GM23338 (cell line): ENCODE results near the gene CACNB2. TPM values are rescaled to one million over a fixed set of nuclear protein-coding genes. Genes with fewer than 3 reads are reported as not detected.

Experiments used
- ATAC-seq: fragments of 200-7000 bp; cut with Tn5 transposase; 3 replicates; pipeline ENCODE4 v1.9.1; 2020
- DNase-seq: peaks from one replicate; pipeline ENCODE4 v3.0.0-alpha.2; 2015; ENCODE audit warnings: low spot score
- H2AFZ ChIP-seq: fragments of 200-600 bp; sonication (generic); 2 replicates; pipeline ENCODE4 v1.8.0; 2016; ENCODE audit warnings: antibody characterized with exemption, mild to moderate bottlenecking, moderate library complexity
- H3F3A ChIP-seq: fragments of 200-600 bp; sonication (generic); replicated peaks from 2 replicates; pipeline ENCODE4 v1.8.0; 2017; ENCODE audit warnings: antibody characterized with exemption, mixed run types, low read depth
- H3K27ac ChIP-seq: fragments of 200-600 bp; sonication (generic); 2 replicates; pipeline ENCODE4 v1.6.1; 2016; ENCODE audit warnings: low read depth
- H3K27me3 ChIP-seq: fragments of 200-600 bp; sonication (generic); 2 replicates; pipeline ENCODE4 v1.8.0; 2016; ENCODE audit warnings: mild to moderate bottlenecking, mixed run types, moderate library complexity; ENCODE audit not compliant: insufficient read depth
- H3K36me3 ChIP-seq: fragments of 200-600 bp; sonication (generic); 2 replicates; pipeline ENCODE4 v1.8.0; 2016; ENCODE audit warnings: mild to moderate bottlenecking; ENCODE audit not compliant: insufficient read depth
- H3K4me1 ChIP-seq: fragments of 200-600 bp; sonication (generic); 2 replicates; pipeline ENCODE4 v1.8.0; 2016; ENCODE audit warnings: mild to moderate bottlenecking, moderate library complexity; ENCODE audit not compliant: insufficient read depth
- H3K4me2 ChIP-seq: fragments of 200-600 bp; sonication (generic); 2 replicates; pipeline ENCODE4 v1.7.1; 2017; ENCODE audit warnings: mixed run types
- H3K4me3 ChIP-seq: fragments of 200-600 bp; sonication (generic); 2 replicates; pipeline ENCODE4 v1.6.1; 2016; ENCODE audit warnings: mixed run types
- H3K79me2 ChIP-seq: fragments of 200-600 bp; sonication (generic); replicated peaks from 2 replicates; pipeline ENCODE4 v1.8.0; 2017; ENCODE audit warnings: mild to moderate bottlenecking; ENCODE audit not compliant: insufficient read depth
- H3K9me2 ChIP-seq: fragments of 200-600 bp; sonication (generic); 2 replicates; pipeline ENCODE4 v1.8.0; 2017; ENCODE audit not compliant: insufficient read depth
- H4K20me1 ChIP-seq: fragments of 200-600 bp; sonication (generic); replicated peaks from 2 replicates; pipeline ENCODE4 v1.8.0; 2017; ENCODE audit warnings: mild to moderate bottlenecking; ENCODE audit not compliant: insufficient read depth
- H3K27ac Mint-ChIP-seq: 2 replicates; pipeline ENCODE4 v1.8.0; 2020; ENCODE audit warnings: inconsistent platforms, mild to moderate bottlenecking, moderate library complexity, mixed read lengths
- H3K27me3 Mint-ChIP-seq: 3 replicates; pipeline ENCODE4 v1.8.0; 2022; ENCODE audit warnings: low read depth, mild to moderate bottlenecking, moderate library complexity, mixed read lengths, inconsistent platforms; ENCODE audit not compliant: insufficient read depth, poor library complexity
- H3K36me3 Mint-ChIP-seq: 3 replicates; pipeline ENCODE4 v1.8.0; 2021; ENCODE audit warnings: low read depth, mild to moderate bottlenecking, inconsistent platforms, moderate library complexity, mixed read lengths
- H3K4me1 Mint-ChIP-seq: 3 replicates; pipeline ENCODE4 v1.8.0; 2020; ENCODE audit warnings: mild to moderate bottlenecking, inconsistent platforms, mixed read lengths
- H3K4me3 Mint-ChIP-seq: 3 replicates; pipeline ENCODE4 v1.8.0; 2021; ENCODE audit warnings: moderate library complexity, mild to moderate bottlenecking, inconsistent platforms, mixed read lengths
- H3K9me3 Mint-ChIP-seq: 3 replicates; pipeline ENCODE4 v1.8.0; 2020; ENCODE audit warnings: moderate library complexity, mild to moderate bottlenecking, inconsistent platforms, mixed read lengths
- CREB1 ChIP-seq: fragments of 250-450 bp; sonication (Bioruptor Pico); IDR thresholded peaks from 2 replicates; pipeline ENCODE4 v1.5.0; 2020; ENCODE audit warnings: low read depth, mild to moderate bottlenecking, moderate library complexity
- CTCF ChIP-seq, 2 experiments: fragments of 200-600 bp in 1 of 2; sonication (generic) in 1 of 2; conservative IDR thresholded peaks; 2 replicates each; pipeline versions ENCODE4 v1.5.1 to v1.6.1; 2016 to 2017; ENCODE audit warnings: antibody characterized with exemption in 2 of 2, low read depth in 2 of 2, mild to moderate bottlenecking in 2 of 2, moderate library complexity in 1 of 2
- EZH2 ChIP-seq: fragments of 200-600 bp; sonication (generic); IDR thresholded peaks from one replicate; pipeline ENCODE4 v1.8.0; 2017; ENCODE audit warnings: antibody characterized with exemption, mild to moderate bottlenecking, low read depth; ENCODE audit not compliant: unreplicated experiment
- EZH2phosphoT487 ChIP-seq: fragments of 200-600 bp; sonication (generic); IDR thresholded peaks from one replicate; pipeline ENCODE4 v1.8.1; 2018; ENCODE audit warnings: antibody characterized with exemption; ENCODE audit not compliant: unreplicated experiment
- JUNB ChIP-seq: IDR thresholded peaks from one replicate; pipeline ENCODE4 v1.6.1; 2016; ENCODE audit warnings: antibody characterized with exemption; ENCODE audit not compliant: unreplicated experiment
- NANOG ChIP-seq: IDR thresholded peaks from 2 replicates; pipeline ENCODE4 v1.6.1; 2016; ENCODE audit warnings: antibody characterized with exemption, borderline replicate concordance
- POLR2AphosphoS5 ChIP-seq: IDR thresholded peaks from 2 replicates; pipeline ENCODE4 v1.6.1; 2016; ENCODE audit warnings: antibody characterized with exemption, low read depth
- STAT1 ChIP-seq: IDR thresholded peaks from one replicate; pipeline ENCODE4 v1.6.1; 2016; ENCODE audit warnings: antibody characterized with exemption; ENCODE audit not compliant: unreplicated experiment
- ZNF114 ChIP-seq: fragments of 250-450 bp; sonication (Bioruptor Pico); IDR thresholded peaks from 2 replicates; pipeline ENCODE4 v1.5.0; 2020; ENCODE audit warnings: mild to moderate bottlenecking, moderate library complexity
- ZNF331 ChIP-seq: fragments of 250-450 bp; sonication (Bioruptor Pico); IDR thresholded peaks from 2 replicates; pipeline ENCODE4 v1.5.0; 2020; ENCODE audit warnings: low read depth, mild to moderate bottlenecking, moderate library complexity
- ZNF462 ChIP-seq: fragments of 250-450 bp; sonication (Bioruptor Pico); IDR thresholded peaks from 2 replicates; pipeline ENCODE4 v1.5.0; 2020; ENCODE audit warnings: mild to moderate bottlenecking, moderate library complexity
- polyA plus RNA-seq: library from polyadenylated mRNA; unstranded; fragments of >200 nt; fragmentation: Nextera tagmentation; extraction: Ambion mirVana; gene quantifications from 2 replicates; pipeline ENCODE4 v1.2.1, GENCODE V29; 2016
- total RNA-seq: library from RNA; depleted of rRNA; stranded (reverse); fragments of >200 nt; shearing (Covaris generic); gene quantifications from 2 replicates; pipeline ENCODE4 v1.2.3, GENCODE V29; 2014
- TF ChIP-seq, protein P1 (sequence below): IDR thresholded peaks from 2 replicates; pipeline ENCODE4 v1.6.1; 2016; ENCODE audit warnings: antibody characterized with exemption
- TF ChIP-seq, protein P2 (sequence below): IDR thresholded peaks from one replicate; pipeline ENCODE4 v1.6.1; 2018; ENCODE audit warnings: antibody characterized with exemption; ENCODE audit not compliant: unreplicated experiment

Gene CACNB2
- total and polyA plus RNA-seq, 2 experiments from 2014 or later: 5.0 to 5.9 TPM

DNA sequence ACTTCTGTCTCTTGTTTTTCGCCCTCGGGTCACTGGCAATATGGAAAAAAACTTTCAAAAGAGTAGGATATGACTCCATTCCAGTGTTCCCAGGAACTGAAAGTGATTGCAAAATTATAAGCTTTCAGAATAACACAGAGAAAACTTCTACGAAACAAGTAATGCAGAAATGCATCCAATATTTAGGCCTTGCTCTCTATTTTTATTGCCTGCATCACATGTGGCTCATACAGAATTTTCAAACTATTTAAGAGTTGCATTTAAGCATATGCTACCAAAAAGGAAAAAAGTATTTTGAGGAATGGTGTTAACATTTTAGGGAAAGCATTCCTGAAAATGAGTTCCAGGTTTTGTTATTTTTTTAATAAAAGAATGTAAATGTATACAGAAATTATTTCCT is 228.0 kb downstream of the CACNB2 start:
- ATAC-seq (no peak), DNase-seq (no peak)
- H3K4me1 ChIP-seq: no peaks in the 10 kb centered on the region
- Mint-ChIP-seq H3K27me3 (no peaks in the 10 kb centered on the region), H3K4me3 (no peak overlapping the region), H3K27ac (no peak overlapping the region), H3K36me3 (no peaks in the 10 kb centered on the region), H3K9me3 (no peaks in the 10 kb centered on the region), H3K4me1 (no peaks in the 10 kb centered on the region)
- H3F3A ChIP-seq: no peaks in the 10 kb centered on the region
- no peak overlapping the region for H2AFZ ChIP-seq
- H3K27ac ChIP-seq: no peak overlapping the region
- H3K9me2 ChIP-seq: no peaks in the 10 kb centered on the region
- no peak overlapping the region for H3K4me2 ChIP-seq
- H4K20me1 ChIP-seq: no peaks in the 10 kb centered on the region
- no peaks in the 10 kb centered on the region for H3K36me3 ChIP-seq
- no peaks in the 10 kb centered on the region for H3K79me2 ChIP-seq
- H3K4me3 ChIP-seq: no peak overlapping the region
- H3K27me3 ChIP-seq: no peaks in the 10 kb centered on the region
- TF ChIP-seq EZH2: no peak
- no peak for TF ChIP-seq EZH2phosphoT487
- TF ChIP-seq CTCF (conservative IDR thresholded peaks at IDR 0.05; ENCODE audit: low read depth in 2 of 2): no peak
- TF ChIP-seq CREB1 (CRISPR knock-in tag): no peak
- no peak for TF ChIP-seq ZNF331 (CRISPR knock-in tag)
- no peak for TF ChIP-seq STAT1
- TF ChIP-seq, protein P1, sequence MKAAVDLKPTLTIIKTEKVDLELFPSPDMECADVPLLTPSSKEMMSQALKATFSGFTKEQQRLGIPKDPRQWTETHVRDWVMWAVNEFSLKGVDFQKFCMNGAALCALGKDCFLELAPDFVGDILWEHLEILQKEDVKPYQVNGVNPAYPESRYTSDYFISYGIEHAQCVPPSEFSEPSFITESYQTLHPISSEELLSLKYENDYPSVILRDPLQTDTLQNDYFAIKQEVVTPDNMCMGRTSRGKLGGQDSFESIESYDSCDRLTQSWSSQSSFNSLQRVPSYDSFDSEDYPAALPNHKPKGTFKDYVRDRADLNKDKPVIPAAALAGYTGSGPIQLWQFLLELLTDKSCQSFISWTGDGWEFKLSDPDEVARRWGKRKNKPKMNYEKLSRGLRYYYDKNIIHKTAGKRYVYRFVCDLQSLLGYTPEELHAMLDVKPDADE: no peak
- TF ChIP-seq ZNF114 (CRISPR knock-in tag): no peak
- no peak for TF ChIP-seq NANOG
- TF ChIP-seq ZNF462 (CRISPR knock-in tag): no peak
- TF ChIP-seq POLR2AphosphoS5: no peak
- TF ChIP-seq, protein P2, sequence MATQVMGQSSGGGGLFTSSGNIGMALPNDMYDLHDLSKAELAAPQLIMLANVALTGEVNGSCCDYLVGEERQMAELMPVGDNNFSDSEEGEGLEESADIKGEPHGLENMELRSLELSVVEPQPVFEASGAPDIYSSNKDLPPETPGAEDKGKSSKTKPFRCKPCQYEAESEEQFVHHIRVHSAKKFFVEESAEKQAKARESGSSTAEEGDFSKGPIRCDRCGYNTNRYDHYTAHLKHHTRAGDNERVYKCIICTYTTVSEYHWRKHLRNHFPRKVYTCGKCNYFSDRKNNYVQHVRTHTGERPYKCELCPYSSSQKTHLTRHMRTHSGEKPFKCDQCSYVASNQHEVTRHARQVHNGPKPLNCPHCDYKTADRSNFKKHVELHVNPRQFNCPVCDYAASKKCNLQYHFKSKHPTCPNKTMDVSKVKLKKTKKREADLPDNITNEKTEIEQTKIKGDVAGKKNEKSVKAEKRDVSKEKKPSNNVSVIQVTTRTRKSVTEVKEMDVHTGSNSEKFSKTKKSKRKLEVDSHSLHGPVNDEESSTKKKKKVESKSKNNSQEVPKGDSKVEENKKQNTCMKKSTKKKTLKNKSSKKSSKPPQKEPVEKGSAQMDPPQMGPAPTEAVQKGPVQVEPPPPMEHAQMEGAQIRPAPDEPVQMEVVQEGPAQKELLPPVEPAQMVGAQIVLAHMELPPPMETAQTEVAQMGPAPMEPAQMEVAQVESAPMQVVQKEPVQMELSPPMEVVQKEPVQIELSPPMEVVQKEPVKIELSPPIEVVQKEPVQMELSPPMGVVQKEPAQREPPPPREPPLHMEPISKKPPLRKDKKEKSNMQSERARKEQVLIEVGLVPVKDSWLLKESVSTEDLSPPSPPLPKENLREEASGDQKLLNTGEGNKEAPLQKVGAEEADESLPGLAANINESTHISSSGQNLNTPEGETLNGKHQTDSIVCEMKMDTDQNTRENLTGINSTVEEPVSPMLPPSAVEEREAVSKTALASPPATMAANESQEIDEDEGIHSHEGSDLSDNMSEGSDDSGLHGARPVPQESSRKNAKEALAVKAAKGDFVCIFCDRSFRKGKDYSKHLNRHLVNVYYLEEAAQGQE: no peak
- TF ChIP-seq JUNB: no peak
